Measurements from ENCODE around the gene PRDM8.

DNA sequence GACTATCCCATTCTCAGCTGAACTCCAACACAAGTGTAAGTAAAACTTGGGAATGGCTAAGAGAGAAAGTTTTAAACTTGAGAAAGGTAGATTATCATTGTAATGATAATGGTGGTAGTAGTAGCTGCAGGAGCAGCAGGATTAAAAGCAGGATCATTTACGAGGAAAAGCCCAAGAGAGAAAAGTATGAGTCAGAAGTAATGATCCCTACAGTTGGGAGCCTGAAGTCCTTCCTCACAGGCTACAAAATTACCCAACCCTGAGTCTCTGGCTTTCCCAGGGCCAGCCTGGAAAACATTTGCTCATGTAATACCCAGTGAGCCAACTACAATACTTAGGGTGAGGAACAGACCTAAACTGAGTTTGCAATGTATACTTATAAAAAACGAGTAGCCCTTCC, 4.4 kb upstream of the PRDM8 start:
- TF ChIP-seq, protein P1, sequence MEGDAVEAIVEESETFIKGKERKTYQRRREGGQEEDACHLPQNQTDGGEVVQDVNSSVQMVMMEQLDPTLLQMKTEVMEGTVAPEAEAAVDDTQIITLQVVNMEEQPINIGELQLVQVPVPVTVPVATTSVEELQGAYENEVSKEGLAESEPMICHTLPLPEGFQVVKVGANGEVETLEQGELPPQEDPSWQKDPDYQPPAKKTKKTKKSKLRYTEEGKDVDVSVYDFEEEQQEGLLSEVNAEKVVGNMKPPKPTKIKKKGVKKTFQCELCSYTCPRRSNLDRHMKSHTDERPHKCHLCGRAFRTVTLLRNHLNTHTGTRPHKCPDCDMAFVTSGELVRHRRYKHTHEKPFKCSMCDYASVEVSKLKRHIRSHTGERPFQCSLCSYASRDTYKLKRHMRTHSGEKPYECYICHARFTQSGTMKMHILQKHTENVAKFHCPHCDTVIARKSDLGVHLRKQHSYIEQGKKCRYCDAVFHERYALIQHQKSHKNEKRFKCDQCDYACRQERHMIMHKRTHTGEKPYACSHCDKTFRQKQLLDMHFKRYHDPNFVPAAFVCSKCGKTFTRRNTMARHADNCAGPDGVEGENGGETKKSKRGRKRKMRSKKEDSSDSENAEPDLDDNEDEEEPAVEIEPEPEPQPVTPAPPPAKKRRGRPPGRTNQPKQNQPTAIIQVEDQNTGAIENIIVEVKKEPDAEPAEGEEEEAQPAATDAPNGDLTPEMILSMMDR (IDR thresholded peaks at IDR 0.05) = no peak
- TF ChIP-seq POLR2AphosphoS5 (IDR thresholded peaks at IDR 0.05) = no peak

Measured in sigmoid colon (tissue), 4 donors.